ENCODE data around the gene POLL. TPM values are rescaled to one million over a fixed set of nuclear protein-coding genes. Genes with fewer than 3 reads are reported as not detected.

Gene POLL
- total and polyA plus RNA-seq, 2 experiments from 2014 or later: 17.3 to 24.3 TPM

GRCh38 chr10:101569323-101569621 is 18.8 kb downstream of the POLL start:
- ATAC-seq (no peak), DNase-seq (ENCODE audit: low spot score) (peak; percentile 50)
- Histone ChIP-seq H3K79me2 (replicated peaks; ENCODE audit: insufficient read depth) (no peaks in the 10 kb centered on the region), H3K27ac (ENCODE audit: low read depth) (no peak overlapping the region), H3K9me2 (ENCODE audit: insufficient read depth) (no peaks in the 10 kb centered on the region), H3K4me3 (peak overlapping the region; percentile 89), H3K27me3 (ENCODE audit: insufficient read depth) (peaks cover 78% of the 10 kb centered on the region), H3F3A (replicated peaks; ENCODE audit: low read depth) (peaks cover 6% of the 10 kb centered on the region; the same call in 1 of the 2 replicates), H3K4me1 (ENCODE audit: insufficient read depth) (peaks cover 16% of the 10 kb centered on the region; the same call in 1 of the 2 replicates), H2AFZ (peak overlapping the region; percentile 94), H3K36me3 (ENCODE audit: insufficient read depth) (no peaks in the 10 kb centered on the region; the same call in 1 of the 2 replicates), H4K20me1 (replicated peaks; ENCODE audit: insufficient read depth) (no peaks in the 10 kb centered on the region), H3K4me2 (peak overlapping the region; percentile 97)
- H3K27me3 Mint-ChIP-seq (ENCODE audit: insufficient read depth, low read depth, poor library complexity): peaks cover 48% of the 10 kb centered on the region
- no peaks in the 10 kb centered on the region; the same call in 2 of the 3 replicates for H3K9me3 Mint-ChIP-seq
- H3K4me3 Mint-ChIP-seq: peak overlapping the region; percentile 74
- H3K36me3 Mint-ChIP-seq (ENCODE audit: low read depth): no peaks in the 10 kb centered on the region; the same call in 2 of the 3 replicates
- TF ChIP-seq NANOG (IDR thresholded peaks at IDR 0.05; ENCODE audit: borderline replicate concordance) (no peak), JUNB (IDR thresholded peaks at IDR 0.05; ENCODE audit: unreplicated experiment) (no peak), REST (IDR thresholded peaks at IDR 0.05; ENCODE audit: unreplicated experiment) (no peak), ETS1 (IDR thresholded peaks at IDR 0.05) (no peak), EZH2phosphoT487 (IDR thresholded peaks at IDR 0.05; ENCODE audit: unreplicated experiment) (no peak), CREB1 (CRISPR knock-in tag; IDR thresholded peaks at IDR 0.05; ENCODE audit: low read depth) (no peak)
- no peak overlapping the region for H3K27ac Mint-ChIP-seq
- peaks cover 21% of the 10 kb centered on the region for H3K4me1 Mint-ChIP-seq

GRCh38 chr10:101568054-101568745 is 19.9 kb downstream of the POLL start:
- no peaks in the 10 kb centered on the region for H3K9me3 Mint-ChIP-seq
- TF ChIP-seq ZNF331 (CRISPR knock-in tag; IDR thresholded peaks at IDR 0.05; ENCODE audit: low read depth) (no peak), REST (IDR thresholded peaks at IDR 0.05; ENCODE audit: unreplicated experiment) (no peak), CREB1 (CRISPR knock-in tag; IDR thresholded peaks at IDR 0.05; ENCODE audit: low read depth) (no peak)

More at GRCh38 chr10:101568054-101568745, 19.9 kb downstream of the POLL start:
- Histone ChIP-seq H4K20me1 (replicated peaks; ENCODE audit: insufficient read depth) (no peaks in the 10 kb centered on the region), H2AFZ (no peak overlapping the region), H3K27me3 (ENCODE audit: insufficient read depth) (peaks cover 73% of the 10 kb centered on the region), H3K4me3 (no peak overlapping the region), H3K4me2 (no peak overlapping the region), H3K36me3 (ENCODE audit: insufficient read depth) (no peaks in the 10 kb centered on the region; the same call in 1 of the 2 replicates), H3K79me2 (replicated peaks; ENCODE audit: insufficient read depth) (no peaks in the 10 kb centered on the region), H3K27ac (ENCODE audit: low read depth) (no peak overlapping the region), H3F3A (replicated peaks; ENCODE audit: low read depth) (peaks cover 6% of the 10 kb centered on the region; the same call in 1 of the 2 replicates), H3K4me1 (ENCODE audit: insufficient read depth) (peaks cover 11% of the 10 kb centered on the region; the same call in 1 of the 2 replicates), H3K9me2 (ENCODE audit: insufficient read depth) (no peaks in the 10 kb centered on the region)
- Mint-ChIP-seq H3K27me3 (ENCODE audit: insufficient read depth, low read depth, poor library complexity) (peaks cover 50% of the 10 kb centered on the region), H3K36me3 (ENCODE audit: low read depth) (no peaks in the 10 kb centered on the region; the same call in 2 of the 3 replicates), H3K4me3 (no peak overlapping the region), H3K4me1 (peaks cover 21% of the 10 kb centered on the region), H3K27ac (no peak overlapping the region)
- DNase-seq (ENCODE audit: low spot score): no peak
- no peak for ATAC-seq

Data from GM23338 (cell line).